Astrocyte of the cerebellum (primary cell): ENCODE measurements around the gene AGPS.

Experiments used
- DNase-seq: peaks from one replicate; pipeline ENCODE4 v3.0.0-alpha.2; 2011; ENCODE audit warnings: low read depth
- H3K4me3 ChIP-seq: 2 replicates; pipeline ENCODE4 v1.5.1; 2011; ENCODE audit warnings: mild to moderate bottlenecking, low read depth, low read length, moderate library complexity
- CTCF ChIP-seq: IDR thresholded peaks from 2 replicates; pipeline ENCODE4 v1.5.1; 2012; ENCODE audit warnings: low read length, low read depth, moderate library complexity, mild to moderate bottlenecking; ENCODE audit errors: missing control alignments
- in situ Hi-C: cut with HindIII; loops from 2 replicates; pipeline ENCODE4 v1.10.0; 2017; ENCODE audit warnings: low sequenced_read_pairs

The AGPS gene

GRCh38 chr2:177529166-177529565 is 136.6 kb downstream of the AGPS start:
- no peak for TF ChIP-seq CTCF
- H3K4me3 ChIP-seq = no peak overlapping the region
- in situ Hi-C loops = no loop called here
- no peak for DNase-seq

- no peak overlapping the region for H3K4me3 ChIP-seq
- peak; percentile 8 for DNase-seq
- TF ChIP-seq CTCF = no peak
- in situ Hi-C loops = no loop called here
These were observed 138.0 kb downstream of the AGPS start for GRCh38 chr2:177530561-177530960.

GRCh38 chr2:177531706-177532105 is 139.1 kb downstream of the AGPS start:
- in situ Hi-C loops = no loop called here
- no peak overlapping the region for H3K4me3 ChIP-seq
- no peak for DNase-seq
- TF ChIP-seq CTCF = no peak

DNA sequence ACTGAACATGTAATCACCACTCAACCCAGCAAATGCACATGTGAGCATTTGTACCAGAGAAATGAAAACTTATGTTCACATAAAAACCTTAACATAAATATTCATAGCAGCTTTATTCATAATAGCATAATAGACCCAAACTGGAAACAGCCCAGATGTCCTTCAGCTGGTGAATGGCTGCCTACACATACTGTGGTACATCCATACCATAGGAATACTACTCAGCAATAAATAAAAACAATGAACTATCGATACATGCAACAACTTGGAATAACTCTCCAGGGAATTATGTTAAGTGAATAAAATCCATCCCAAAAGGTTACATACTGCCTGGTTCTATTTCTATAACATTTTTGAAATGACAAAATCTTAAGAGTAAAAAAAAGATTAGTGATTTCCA is 140.0 kb downstream of the AGPS start:
- DNase-seq = no peak
- no peak overlapping the region for H3K4me3 ChIP-seq
- no peak for TF ChIP-seq CTCF
- in situ Hi-C loops = no loop called here

DNA sequence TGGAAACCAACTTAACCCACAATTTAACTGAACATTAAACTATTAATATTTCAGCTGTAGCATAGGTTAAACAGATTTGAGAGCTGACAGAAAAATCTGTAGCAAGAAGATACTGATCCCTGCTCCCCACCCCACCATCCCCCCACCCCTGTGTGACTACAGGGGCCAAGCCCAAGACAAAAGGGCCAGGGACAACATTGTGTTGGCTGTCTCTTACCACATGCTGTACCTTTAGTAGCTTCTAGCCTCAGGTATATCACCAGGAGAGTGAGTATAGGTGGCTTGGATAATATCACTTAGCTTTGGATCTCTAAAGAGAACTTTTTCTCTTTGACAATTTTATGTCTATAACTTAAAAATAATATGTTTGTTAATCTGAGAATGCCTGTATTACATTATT is 140.7 kb downstream of the AGPS start:
- no peak for TF ChIP-seq CTCF
- H3K4me3 ChIP-seq = no peak overlapping the region
- in situ Hi-C loops = no loop called here
- no peak for DNase-seq

DNA sequence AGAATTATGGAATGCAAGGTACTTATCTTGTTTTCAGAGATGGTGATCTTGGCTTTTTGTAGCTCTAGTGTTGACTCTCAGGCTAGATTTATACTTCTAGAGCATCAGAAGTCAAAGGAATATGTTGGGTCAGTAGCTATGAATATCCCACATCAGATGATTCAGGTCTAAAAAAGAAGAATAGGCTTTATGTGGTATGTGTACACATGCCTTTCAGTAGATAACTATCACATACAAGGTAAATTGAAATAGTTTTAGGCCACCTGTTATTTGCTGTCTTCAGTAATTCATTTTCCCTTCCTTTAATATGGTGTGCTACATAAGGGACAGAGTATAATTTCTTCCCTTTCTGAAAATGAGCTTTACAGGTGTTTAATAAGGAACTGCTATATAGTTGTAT is 142.4 kb downstream of the AGPS start:
- in situ Hi-C loops = no loop called here
- TF ChIP-seq CTCF = no peak
- no peak for DNase-seq
- no peak overlapping the region for H3K4me3 ChIP-seq

GRCh38 chr2:177535958-177536504 is 143.5 kb downstream of the AGPS start:
- no peak for TF ChIP-seq CTCF
- in situ Hi-C loops = no loop called here
- DNase-seq = no peak
- H3K4me3 ChIP-seq = no peak overlapping the region
